Retinal pigment epithelial cell (primary cell): ENCODE data around the gene KIAA1549.
A peak's percentile ranks its signal among the peaks of the same experiment; 100 is the strongest.
"Not testable (repeated sequence)": the region's sequence is repeated elsewhere in the genome, so short reads cannot be mapped to it uniquely, and the experiment has no call there.

ENCODE experiments used
- DNase-seq: peaks from one replicate; pipeline ENCODE4 v3.0.0-alpha.2; 2010; ENCODE audit warnings: low read depth
- H3K4me3 ChIP-seq: 2 replicates; pipeline ENCODE4 v1.5.1; 2011; ENCODE audit warnings: mild to moderate bottlenecking, low read length, control low read depth, moderate library complexity
- TF ChIP-seq, protein P1 (sequence below): conservative IDR thresholded peaks from 2 replicates; pipeline ENCODE4 v1.5.1; 2011; ENCODE audit warnings: low read depth, low read length, control low read depth, inconsistent platforms

The KIAA1549 gene

DNA sequence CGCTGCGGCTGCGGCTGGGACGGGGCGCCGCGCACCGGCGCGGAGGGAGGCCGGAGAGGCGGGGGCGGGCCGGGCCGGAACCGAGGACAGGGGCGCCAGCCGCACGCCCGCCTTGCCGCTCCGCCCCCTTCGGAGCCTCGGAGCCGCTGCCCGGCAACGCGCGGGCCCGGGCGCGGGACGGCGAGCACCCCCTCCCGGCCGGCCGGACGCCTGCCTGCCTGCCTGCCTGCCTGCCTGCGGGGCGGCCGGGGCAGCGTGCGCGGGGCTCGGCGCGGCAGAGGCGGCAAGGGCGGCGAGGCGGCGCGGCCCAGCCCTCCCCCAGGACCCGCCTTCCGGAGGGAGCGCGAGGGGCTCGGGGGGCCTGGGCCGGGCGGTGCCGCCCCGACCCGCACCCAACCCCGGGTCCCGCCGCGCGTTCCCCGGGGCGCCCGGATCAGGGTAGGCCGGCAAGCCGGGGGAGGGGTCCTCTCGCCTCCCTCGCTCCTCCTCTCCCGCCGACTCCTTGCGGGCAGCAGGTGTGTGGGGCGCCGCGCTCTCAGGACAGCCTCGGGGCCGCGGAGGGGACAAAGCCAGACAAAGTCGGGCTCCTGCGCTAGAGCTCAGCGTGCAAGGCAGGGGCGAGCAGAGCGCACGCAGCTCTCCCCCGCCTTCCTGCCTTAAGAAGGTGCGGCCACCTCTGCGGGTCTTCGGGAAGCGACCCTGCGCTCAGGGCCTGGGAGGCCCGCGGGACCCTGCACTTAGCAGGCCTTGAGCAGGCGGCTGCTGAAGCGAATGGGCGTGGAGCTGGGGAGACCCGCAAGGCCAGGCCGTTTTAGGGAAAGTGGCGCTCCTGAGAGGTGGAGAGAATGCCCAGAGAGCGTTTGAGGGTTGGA lies at the start of gene KIAA1549:
Gene KIAA1549 (minus strand): TSS at position 58 of the 872 bp plus-strand sequence. CDS start 120 bp downstream, outside the sequence.
- TF ChIP-seq, protein P1, sequence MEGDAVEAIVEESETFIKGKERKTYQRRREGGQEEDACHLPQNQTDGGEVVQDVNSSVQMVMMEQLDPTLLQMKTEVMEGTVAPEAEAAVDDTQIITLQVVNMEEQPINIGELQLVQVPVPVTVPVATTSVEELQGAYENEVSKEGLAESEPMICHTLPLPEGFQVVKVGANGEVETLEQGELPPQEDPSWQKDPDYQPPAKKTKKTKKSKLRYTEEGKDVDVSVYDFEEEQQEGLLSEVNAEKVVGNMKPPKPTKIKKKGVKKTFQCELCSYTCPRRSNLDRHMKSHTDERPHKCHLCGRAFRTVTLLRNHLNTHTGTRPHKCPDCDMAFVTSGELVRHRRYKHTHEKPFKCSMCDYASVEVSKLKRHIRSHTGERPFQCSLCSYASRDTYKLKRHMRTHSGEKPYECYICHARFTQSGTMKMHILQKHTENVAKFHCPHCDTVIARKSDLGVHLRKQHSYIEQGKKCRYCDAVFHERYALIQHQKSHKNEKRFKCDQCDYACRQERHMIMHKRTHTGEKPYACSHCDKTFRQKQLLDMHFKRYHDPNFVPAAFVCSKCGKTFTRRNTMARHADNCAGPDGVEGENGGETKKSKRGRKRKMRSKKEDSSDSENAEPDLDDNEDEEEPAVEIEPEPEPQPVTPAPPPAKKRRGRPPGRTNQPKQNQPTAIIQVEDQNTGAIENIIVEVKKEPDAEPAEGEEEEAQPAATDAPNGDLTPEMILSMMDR = no peak
- no peak for DNase-seq
- H3K4me3 ChIP-seq = peak within 1 kb of the TSS; percentile 83

DNA sequence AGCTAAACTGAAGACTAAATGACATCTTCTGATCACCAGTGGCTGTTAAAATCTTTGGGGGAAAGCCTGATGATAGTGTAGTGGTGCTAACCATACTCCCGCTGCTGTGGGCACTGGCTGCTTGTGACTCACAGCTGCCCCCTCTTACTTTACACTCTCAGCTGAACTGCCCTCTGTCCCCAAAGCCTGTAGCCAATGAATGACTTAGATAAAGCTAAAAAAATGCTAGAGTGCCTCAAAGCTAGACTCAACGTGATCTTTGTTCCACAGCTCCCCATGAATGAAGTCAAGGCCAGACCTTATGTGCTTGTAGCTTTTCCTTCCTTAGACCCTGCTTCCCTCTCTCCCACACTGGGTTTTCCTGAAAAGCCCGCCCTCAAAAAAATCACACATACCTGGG lies 48.2 kb upstream of the KIAA1549 start:
- TF ChIP-seq, protein P1 = no peak
- DNase-seq = no peak
- no peak overlapping the region for H3K4me3 ChIP-seq

DNA sequence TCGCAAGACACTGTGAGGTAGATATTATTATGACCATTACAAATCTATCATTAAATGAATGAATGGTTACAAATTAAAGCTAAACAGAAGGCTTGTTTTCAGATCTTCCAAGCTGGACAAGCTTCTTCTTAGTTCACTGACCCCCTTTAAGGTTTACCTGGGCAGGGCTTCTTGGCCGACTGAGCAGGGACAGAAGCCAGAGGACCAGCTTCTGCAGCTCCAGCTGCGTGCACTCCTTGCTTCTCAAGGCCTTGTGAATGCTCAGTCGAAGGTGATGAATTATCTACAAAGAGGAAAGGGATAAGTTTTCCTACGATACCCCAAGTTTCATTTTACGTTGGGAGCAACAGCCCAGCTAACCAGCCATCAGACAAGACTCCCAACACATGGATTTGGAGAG lies 45.4 kb upstream of the KIAA1549 start:
- DNase-seq = no peak
- no peak overlapping the region for H3K4me3 ChIP-seq
- TF ChIP-seq, protein P1 = no peak

DNA sequence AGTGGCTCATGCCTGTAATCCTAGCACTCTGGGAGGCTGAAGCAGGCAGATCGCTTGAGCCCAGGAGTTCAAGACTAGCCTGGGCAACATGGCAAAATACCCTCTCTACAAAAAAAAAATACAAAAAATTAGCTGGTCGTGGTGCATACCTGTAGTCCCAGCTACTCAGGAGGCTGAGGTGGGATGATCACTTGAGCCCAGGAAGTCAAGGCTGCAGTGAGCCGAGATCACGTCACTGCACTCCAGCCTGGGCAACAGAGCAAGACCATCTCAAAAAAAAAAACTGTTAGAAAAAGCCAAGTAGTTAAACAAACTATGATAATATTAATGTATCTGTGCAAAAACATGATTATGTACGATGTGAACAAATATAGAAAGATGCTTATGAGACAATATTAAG lies 44.7 kb upstream of the KIAA1549 start:
- not testable (repeated sequence) for DNase-seq, H3K4me3 ChIP-seq

DNA sequence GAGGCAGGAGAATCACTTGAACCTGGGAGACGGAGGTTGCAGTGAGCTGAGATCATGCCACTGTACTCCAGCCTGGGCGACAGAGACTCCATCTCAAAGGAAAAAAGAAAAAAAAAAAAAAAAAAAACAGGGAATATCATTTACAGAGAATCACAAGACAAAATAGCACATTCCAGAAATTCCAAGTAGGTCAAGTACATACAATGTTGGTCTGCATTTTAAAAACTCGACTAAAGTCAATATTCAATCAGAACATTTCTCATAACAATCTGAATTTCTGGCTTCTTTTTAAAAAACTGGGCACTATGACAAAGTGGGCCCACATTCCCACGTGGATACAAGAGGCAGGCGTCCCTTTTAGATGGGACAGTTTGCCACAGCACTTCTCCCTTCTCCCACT lies 41.9 kb upstream of the KIAA1549 start:
- H3K4me3 ChIP-seq = no peak overlapping the region
- TF ChIP-seq, protein P1 = no peak
- DNase-seq = peak; percentile 17

DNA sequence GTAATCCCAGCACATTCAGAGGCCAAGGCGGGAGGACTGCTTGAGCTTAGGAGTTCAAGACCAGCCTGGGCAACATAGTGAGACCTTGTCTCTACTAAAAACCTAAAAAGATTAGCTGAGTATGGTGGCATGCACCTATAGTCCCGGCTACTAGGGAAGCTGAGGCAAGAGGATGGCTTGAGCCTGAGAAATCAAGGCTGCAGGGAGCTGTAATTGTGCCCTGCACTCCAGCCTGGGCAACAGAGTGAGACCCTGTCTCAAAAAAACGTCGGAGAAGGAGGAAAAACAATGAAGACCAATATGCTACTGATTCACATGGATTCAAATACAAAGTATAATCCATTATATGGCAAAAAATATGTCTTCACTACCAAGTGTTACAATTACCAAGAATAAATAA lies 41.1 kb upstream of the KIAA1549 start:
- H3K4me3 ChIP-seq = no peak overlapping the region
- no peak for DNase-seq
- TF ChIP-seq, protein P1 = no peak

DNA sequence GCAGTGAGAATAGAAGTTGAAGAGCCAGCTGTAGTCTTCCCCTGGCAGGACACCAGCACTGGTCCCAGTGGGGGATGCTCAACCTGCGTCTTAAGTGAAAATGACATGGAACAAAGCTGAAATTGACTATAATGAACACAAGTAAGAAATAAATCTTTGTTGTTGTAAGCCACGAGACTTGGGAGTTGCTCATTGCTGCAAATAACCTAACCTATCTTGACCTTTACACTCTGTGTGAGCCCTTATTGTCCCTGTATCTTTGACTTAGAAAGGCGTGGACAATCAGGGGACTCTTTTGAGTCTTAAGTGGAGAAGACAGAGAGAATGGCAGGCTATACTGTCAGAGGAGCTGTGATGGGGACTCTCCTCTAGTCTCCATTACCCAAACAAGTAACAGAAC lies 37.7 kb upstream of the KIAA1549 start:
- TF ChIP-seq, protein P1 = no peak
- DNase-seq = no peak
- H3K4me3 ChIP-seq = no peak overlapping the region
